GM23338 (cell line): Measurements from ENCODE around the gene SACS. TPM values are rescaled to one million over a fixed set of nuclear protein-coding genes. Genes with fewer than 3 reads are reported as not detected.
A peak's percentile ranks its signal among the peaks of the same experiment; 100 is the strongest.

Experiments
- ATAC-seq: fragments of 200-7000 bp; cut with Tn5 transposase; 3 replicates; pipeline ENCODE4 v1.9.1; 2020
- DNase-seq: peaks from one replicate; pipeline ENCODE4 v3.0.0-alpha.2; 2015; ENCODE audit warnings: low spot score
- H2AFZ ChIP-seq: fragments of 200-600 bp; sonication (generic); 2 replicates; pipeline ENCODE4 v1.8.0; 2016; ENCODE audit warnings: antibody characterized with exemption, mild to moderate bottlenecking, moderate library complexity
- H3F3A ChIP-seq: fragments of 200-600 bp; sonication (generic); replicated peaks from 2 replicates; pipeline ENCODE4 v1.8.0; 2017; ENCODE audit warnings: antibody characterized with exemption, mixed run types, low read depth
- H3K27ac ChIP-seq: fragments of 200-600 bp; sonication (generic); 2 replicates; pipeline ENCODE4 v1.6.1; 2016; ENCODE audit warnings: low read depth
- H3K27me3 ChIP-seq: fragments of 200-600 bp; sonication (generic); 2 replicates; pipeline ENCODE4 v1.8.0; 2016; ENCODE audit warnings: mild to moderate bottlenecking, mixed run types, moderate library complexity; ENCODE audit not compliant: insufficient read depth
- H3K36me3 ChIP-seq: fragments of 200-600 bp; sonication (generic); 2 replicates; pipeline ENCODE4 v1.8.0; 2016; ENCODE audit warnings: mild to moderate bottlenecking; ENCODE audit not compliant: insufficient read depth
- H3K4me1 ChIP-seq: fragments of 200-600 bp; sonication (generic); 2 replicates; pipeline ENCODE4 v1.8.0; 2016; ENCODE audit warnings: mild to moderate bottlenecking, moderate library complexity; ENCODE audit not compliant: insufficient read depth
- H3K4me2 ChIP-seq: fragments of 200-600 bp; sonication (generic); 2 replicates; pipeline ENCODE4 v1.7.1; 2017; ENCODE audit warnings: mixed run types
- H3K4me3 ChIP-seq: fragments of 200-600 bp; sonication (generic); 2 replicates; pipeline ENCODE4 v1.6.1; 2016; ENCODE audit warnings: mixed run types
- H3K79me2 ChIP-seq: fragments of 200-600 bp; sonication (generic); replicated peaks from 2 replicates; pipeline ENCODE4 v1.8.0; 2017; ENCODE audit warnings: mild to moderate bottlenecking; ENCODE audit not compliant: insufficient read depth
- H3K9me2 ChIP-seq: fragments of 200-600 bp; sonication (generic); 2 replicates; pipeline ENCODE4 v1.8.0; 2017; ENCODE audit not compliant: insufficient read depth
- H4K20me1 ChIP-seq: fragments of 200-600 bp; sonication (generic); replicated peaks from 2 replicates; pipeline ENCODE4 v1.8.0; 2017; ENCODE audit warnings: mild to moderate bottlenecking; ENCODE audit not compliant: insufficient read depth
- H3K27ac Mint-ChIP-seq: 2 replicates; pipeline ENCODE4 v1.8.0; 2020; ENCODE audit warnings: inconsistent platforms, mild to moderate bottlenecking, moderate library complexity, mixed read lengths
- H3K27me3 Mint-ChIP-seq: 3 replicates; pipeline ENCODE4 v1.8.0; 2022; ENCODE audit warnings: low read depth, mild to moderate bottlenecking, moderate library complexity, mixed read lengths, inconsistent platforms; ENCODE audit not compliant: insufficient read depth, poor library complexity
- H3K36me3 Mint-ChIP-seq: 3 replicates; pipeline ENCODE4 v1.8.0; 2021; ENCODE audit warnings: low read depth, mild to moderate bottlenecking, inconsistent platforms, moderate library complexity, mixed read lengths
- H3K4me1 Mint-ChIP-seq: 3 replicates; pipeline ENCODE4 v1.8.0; 2020; ENCODE audit warnings: mild to moderate bottlenecking, inconsistent platforms, mixed read lengths
- H3K4me3 Mint-ChIP-seq: 3 replicates; pipeline ENCODE4 v1.8.0; 2021; ENCODE audit warnings: moderate library complexity, mild to moderate bottlenecking, inconsistent platforms, mixed read lengths
- H3K9me3 Mint-ChIP-seq: 3 replicates; pipeline ENCODE4 v1.8.0; 2020; ENCODE audit warnings: moderate library complexity, mild to moderate bottlenecking, inconsistent platforms, mixed read lengths
- CREB1 ChIP-seq: fragments of 250-450 bp; sonication (Bioruptor Pico); IDR thresholded peaks from 2 replicates; pipeline ENCODE4 v1.5.0; 2020; ENCODE audit warnings: low read depth, mild to moderate bottlenecking, moderate library complexity
- EZH2 ChIP-seq: fragments of 200-600 bp; sonication (generic); IDR thresholded peaks from one replicate; pipeline ENCODE4 v1.8.0; 2017; ENCODE audit warnings: antibody characterized with exemption, mild to moderate bottlenecking, low read depth; ENCODE audit not compliant: unreplicated experiment
- EZH2phosphoT487 ChIP-seq: fragments of 200-600 bp; sonication (generic); IDR thresholded peaks from one replicate; pipeline ENCODE4 v1.8.1; 2018; ENCODE audit warnings: antibody characterized with exemption; ENCODE audit not compliant: unreplicated experiment
- NANOG ChIP-seq: IDR thresholded peaks from 2 replicates; pipeline ENCODE4 v1.6.1; 2016; ENCODE audit warnings: antibody characterized with exemption, borderline replicate concordance
- POLR2AphosphoS5 ChIP-seq: IDR thresholded peaks from 2 replicates; pipeline ENCODE4 v1.6.1; 2016; ENCODE audit warnings: antibody characterized with exemption, low read depth
- polyA plus RNA-seq: library from polyadenylated mRNA; unstranded; fragments of >200 nt; fragmentation: Nextera tagmentation; extraction: Ambion mirVana; gene quantifications from 2 replicates; pipeline ENCODE4 v1.2.1, GENCODE V29; 2016
- total RNA-seq: library from RNA; depleted of rRNA; stranded (reverse); fragments of >200 nt; shearing (Covaris generic); gene quantifications from 2 replicates; pipeline ENCODE4 v1.2.3, GENCODE V29; 2014
- TF ChIP-seq, protein P1 (sequence below): fragments of 250-450 bp; sonication (Bioruptor Pico); IDR thresholded peaks from 2 replicates; pipeline ENCODE4 v1.5.0; 2020; ENCODE audit warnings: mild to moderate bottlenecking, moderate library complexity

SACS gene
- total and polyA plus RNA-seq, 2 experiments from 2014 or later: 13.8 to 58.7 TPM

DNA sequence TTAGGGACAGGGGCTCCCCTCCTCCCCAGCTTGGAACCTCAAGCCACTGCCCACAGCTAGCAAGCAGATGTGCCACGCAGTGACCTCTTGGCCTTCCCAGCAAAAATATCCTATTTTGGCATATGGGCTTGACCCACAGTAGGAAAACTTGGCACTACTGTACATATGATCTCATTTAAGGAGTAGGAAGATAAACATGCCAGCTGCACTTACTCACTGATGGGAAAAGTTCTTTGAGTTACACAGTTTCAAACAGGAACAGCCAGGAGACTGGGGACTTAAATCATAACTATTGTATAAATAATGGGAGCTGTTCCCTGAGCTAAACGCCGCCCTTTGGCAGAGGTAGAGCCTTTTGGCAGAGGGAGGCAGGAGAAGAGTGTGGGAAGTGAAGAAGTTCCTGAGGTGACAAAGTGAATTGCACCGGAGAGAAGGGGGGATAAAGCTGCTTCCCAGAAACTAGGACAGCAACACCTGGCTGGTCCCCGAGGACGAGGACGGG is 6.1 kb downstream of the SACS start:
- H3K36me3 Mint-ChIP-seq: peaks cover 27% of the 10 kb centered on the region; the same call in 2 of the 3 replicates
- Histone ChIP-seq H2AFZ (no peak overlapping the region), H3K4me1 (peaks cover 11% of the 10 kb centered on the region), H3K27ac (no peak overlapping the region), H3K4me2 (no peak overlapping the region), H3K9me2 (0 out of 2 replicates have a peak, but pooled peaks cover 4% of the 10 kb centered on the region), H3K79me2 (peaks cover 55% of the 10 kb centered on the region), H3F3A (no peaks in the 10 kb centered on the region), H3K4me3 (no peak overlapping the region), H4K20me1 (no peaks in the 10 kb centered on the region), H3K36me3 (no peaks in the 10 kb centered on the region), H3K27me3 (peaks cover 7% of the 10 kb centered on the region; the same call in 1 of the 2 replicates)
- peaks cover 29% of the 10 kb centered on the region for H3K4me1 Mint-ChIP-seq
- H3K9me3 Mint-ChIP-seq: no peaks in the 10 kb centered on the region
- no peak overlapping the region for H3K27ac Mint-ChIP-seq
- DNase-seq (no peak), ATAC-seq (peak; percentile 25; the same call in 1 of the 3 replicates)
- TF ChIP-seq, protein P1, sequence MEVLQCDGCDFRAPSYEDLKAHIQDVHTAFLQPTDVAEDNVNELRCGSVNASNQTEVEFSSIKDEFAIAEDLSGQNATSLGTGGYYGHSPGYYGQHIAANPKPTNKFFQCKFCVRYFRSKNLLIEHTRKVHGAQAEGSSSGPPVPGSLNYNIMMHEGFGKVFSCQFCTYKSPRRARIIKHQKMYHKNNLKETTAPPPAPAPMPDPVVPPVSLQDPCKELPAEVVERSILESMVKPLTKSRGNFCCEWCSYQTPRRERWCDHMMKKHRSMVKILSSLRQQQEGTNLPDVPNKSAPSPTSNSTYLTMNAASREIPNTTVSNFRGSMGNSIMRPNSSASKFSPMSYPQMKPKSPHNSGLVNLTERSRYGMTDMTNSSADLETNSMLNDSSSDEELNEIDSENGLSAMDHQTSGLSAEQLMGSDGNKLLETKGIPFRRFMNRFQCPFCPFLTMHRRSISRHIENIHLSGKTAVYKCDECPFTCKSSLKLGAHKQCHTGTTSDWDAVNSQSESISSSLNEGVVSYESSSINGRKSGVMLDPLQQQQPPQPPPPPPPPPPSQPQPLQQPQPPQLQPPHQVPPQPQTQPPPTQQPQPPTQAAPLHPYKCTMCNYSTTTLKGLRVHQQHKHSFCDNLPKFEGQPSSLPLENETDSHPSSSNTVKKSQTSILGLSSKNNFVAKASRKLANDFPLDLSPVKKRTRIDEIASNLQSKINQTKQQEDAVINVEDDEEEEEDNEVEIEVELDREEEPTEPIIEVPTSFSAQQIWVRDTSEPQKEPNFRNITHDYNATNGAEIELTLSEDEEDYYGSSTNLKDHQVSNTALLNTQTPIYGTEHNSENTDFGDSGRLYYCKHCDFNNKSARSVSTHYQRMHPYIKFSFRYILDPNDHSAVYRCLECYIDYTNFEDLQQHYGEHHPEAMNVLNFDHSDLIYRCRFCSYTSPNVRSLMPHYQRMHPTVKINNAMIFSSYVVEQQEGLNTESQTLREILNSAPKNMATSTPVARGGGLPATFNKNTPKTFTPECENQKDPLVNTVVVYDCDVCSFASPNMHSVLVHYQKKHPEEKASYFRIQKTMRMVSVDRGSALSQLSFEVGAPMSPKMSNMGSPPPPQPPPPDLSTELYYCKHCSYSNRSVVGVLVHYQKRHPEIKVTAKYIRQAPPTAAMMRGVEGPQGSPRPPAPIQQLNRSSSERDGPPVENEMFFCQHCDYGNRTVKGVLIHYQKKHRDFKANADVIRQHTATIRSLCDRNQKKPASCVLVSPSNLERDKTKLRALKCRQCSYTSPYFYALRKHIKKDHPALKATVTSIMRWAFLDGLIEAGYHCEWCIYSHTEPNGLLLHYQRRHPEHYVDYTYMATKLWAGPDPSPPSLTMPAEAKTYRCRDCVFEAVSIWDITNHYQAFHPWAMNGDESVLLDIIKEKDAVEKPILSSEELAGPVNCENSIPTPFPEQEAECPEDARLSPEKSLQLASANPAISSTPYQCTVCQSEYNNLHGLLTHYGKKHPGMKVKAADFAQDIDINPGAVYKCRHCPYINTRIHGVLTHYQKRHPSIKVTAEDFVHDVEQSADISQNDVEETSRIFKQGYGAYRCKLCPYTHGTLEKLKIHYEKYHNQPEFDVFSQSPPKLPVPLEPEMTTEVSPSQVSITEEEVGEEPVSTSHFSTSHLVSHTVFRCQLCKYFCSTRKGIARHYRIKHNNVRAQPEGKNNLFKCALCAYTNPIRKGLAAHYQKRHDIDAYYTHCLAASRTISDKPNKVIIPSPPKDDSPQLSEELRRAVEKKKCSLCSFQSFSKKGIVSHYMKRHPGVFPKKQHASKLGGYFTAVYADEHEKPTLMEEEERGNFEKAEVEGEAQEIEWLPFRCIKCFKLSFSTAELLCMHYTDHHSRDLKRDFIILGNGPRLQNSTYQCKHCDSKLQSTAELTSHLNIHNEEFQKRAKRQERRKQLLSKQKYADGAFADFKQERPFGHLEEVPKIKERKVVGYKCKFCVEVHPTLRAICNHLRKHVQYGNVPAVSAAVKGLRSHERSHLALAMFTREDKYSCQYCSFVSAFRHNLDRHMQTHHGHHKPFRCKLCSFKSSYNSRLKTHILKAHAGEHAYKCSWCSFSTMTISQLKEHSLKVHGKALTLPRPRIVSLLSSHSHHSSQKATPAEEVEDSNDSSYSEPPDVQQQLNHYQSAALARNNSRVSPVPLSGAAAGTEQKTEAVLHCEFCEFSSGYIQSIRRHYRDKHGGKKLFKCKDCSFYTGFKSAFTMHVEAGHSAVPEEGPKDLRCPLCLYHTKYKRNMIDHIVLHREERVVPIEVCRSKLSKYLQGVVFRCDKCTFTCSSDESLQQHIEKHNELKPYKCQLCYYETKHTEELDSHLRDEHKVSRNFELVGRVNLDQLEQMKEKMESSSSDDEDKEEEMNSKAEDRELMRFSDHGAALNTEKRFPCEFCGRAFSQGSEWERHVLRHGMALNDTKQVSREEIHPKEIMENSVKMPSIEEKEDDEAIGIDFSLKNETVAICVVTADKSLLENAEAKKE (CRISPR knock-in tag): no peak
- TF ChIP-seq CREB1 (CRISPR knock-in tag): no peak
- H3K27me3 Mint-ChIP-seq: peaks cover 8% of the 10 kb centered on the region
- H3K4me3 Mint-ChIP-seq: no peak overlapping the region

- Histone ChIP-seq H3K79me2 (0 out of 2 replicates have a peak, but pooled peaks cover 5% of the 10 kb centered on the region), H3K27me3 (no peaks in the 10 kb centered on the region), H3K4me3 (no peak overlapping the region), H4K20me1 (no peaks in the 10 kb centered on the region), H3K4me2 (no peak overlapping the region), H3K36me3 (no peaks in the 10 kb centered on the region), H3K27ac (no peak overlapping the region), H2AFZ (no peak overlapping the region), H3K4me1 (no peaks in the 10 kb centered on the region), H3K9me2 (0 out of 2 replicates have a peak, but pooled peaks cover 4% of the 10 kb centered on the region), H3F3A (no peaks in the 10 kb centered on the region)
- no peak overlapping the region for H3K4me3 Mint-ChIP-seq
- no peak for ATAC-seq
- H3K27ac Mint-ChIP-seq: no peak overlapping the region
- no peaks in the 10 kb centered on the region for H3K4me1 Mint-ChIP-seq
- no peaks in the 10 kb centered on the region; the same call in 2 of the 3 replicates for H3K9me3 Mint-ChIP-seq
- H3K36me3 Mint-ChIP-seq: peaks cover 20% of the 10 kb centered on the region; the same call in 2 of the 3 replicates
- peaks cover 4% of the 10 kb centered on the region for H3K27me3 Mint-ChIP-seq
- no peak for DNase-seq
- TF ChIP-seq CREB1 (CRISPR knock-in tag): no peak
- TF ChIP-seq, protein P1 (CRISPR knock-in tag): no peak
- no peak for TF ChIP-seq EZH2phosphoT487
- no peak for TF ChIP-seq NANOG
- TF ChIP-seq EZH2: no peak
- no peak for TF ChIP-seq POLR2AphosphoS5
Observed at GRCh38 chr13:23421596-23421995, 11.9 kb downstream of the SACS start.
